K562 (cell line): ENCODE results near the gene RBPMS2.

Source experiments
- ATF7 ChIP-seq: fragments of 450-650 bp; IDR thresholded peaks from 2 replicates; pipeline ENCODE4 v1.7.1; 2014; ENCODE audit warnings: mild to moderate bottlenecking, moderate library complexity
- CC2D1A ChIP-seq: fragments of 450-650 bp; IDR thresholded peaks from 2 replicates; pipeline ENCODE4 v1.6.1; 2017; ENCODE audit warnings: mild to moderate bottlenecking
- CTCF ChIP-seq, 3 experiments: IDR thresholded peaks in 2 of 3; conservative IDR thresholded peaks in 1 of 3; 2 replicates each; pipeline ENCODE4 v1.5.1; 2011 to 2012; ENCODE audit warnings: low read length in 3 of 3, mild to moderate bottlenecking in 3 of 3, control low read depth in 2 of 3, improper control_type of control experiment in 1 of 3, inconsistent platforms in 1 of 3, low read depth in 1 of 3, mixed read lengths in 1 of 3, moderate library complexity in 1 of 3; ENCODE audit not compliant: insufficient read depth in 2 of 3
- GABPA ChIP-seq: fragments of 200-800 bp; sonication (Bioruptor generic); conservative IDR thresholded peaks from 2 replicates; pipeline ENCODE4 v1.6.1; 2016; ENCODE audit warnings: low read depth, missing genetic modification characterization, missing compliant biosample characterization
- HDAC6 ChIP-seq: IDR thresholded peaks from 2 replicates; pipeline ENCODE4 v1.6.1; 2012; ENCODE audit warnings: low read depth, mild to moderate bottlenecking, control low read depth, inconsistent platforms, low read length, moderate library complexity
- ID3 ChIP-seq, 2 experiments: fragments of 250-450 bp in 1 of 2; fragments of 450-650 bp in 1 of 2; sonication (Bioruptor Pico) in 1 of 2; IDR thresholded peaks; 2 replicates each; pipeline versions ENCODE4 v1.6.1 to v1.8.0; 2016 to 2021; ENCODE audit warnings: mild to moderate bottlenecking in 2 of 2, moderate library complexity in 2 of 2, missing compliant biosample characterization in 1 of 2, missing genetic modification characterization in 1 of 2
- KAT7 ChIP-seq: sonication (generic); formaldehyde crosslinking; IDR thresholded peaks from 2 replicates; pipeline ENCODE4 v1.8.0; 2022; ENCODE audit warnings: missing genetic modification reagents, mild to moderate bottlenecking, borderline replicate concordance
- MAX ChIP-seq: sonication (generic); formaldehyde crosslinking; IDR thresholded peaks from 2 replicates; pipeline ENCODE4 v1.9.0; 2022; ENCODE audit warnings: mild to moderate bottlenecking, missing genetic modification reagents
- NRF1 ChIP-seq, 2 experiments: fragments of 450-650 bp; IDR thresholded peaks in 1 of 2; conservative IDR thresholded peaks in 1 of 2; 2 replicates each; pipeline ENCODE4 v1.6.1; 2014; ENCODE audit warnings: mild to moderate bottlenecking in 2 of 2
- PATZ1 ChIP-seq: fragments of 250-450 bp; sonication (Bioruptor Pico); IDR thresholded peaks from 2 replicates; pipeline ENCODE4 v1.5.0; 2020; ENCODE audit warnings: mild to moderate bottlenecking, borderline replicate concordance
- RBM22 ChIP-seq: fragments of 200-400 bp; formaldehyde crosslinking; IDR thresholded peaks from 2 replicates; pipeline ENCODE4 v1.6.1; 2018; ENCODE audit warnings: low read length, low read depth; ENCODE audit not compliant: poor library complexity, severe bottlenecking

- TF ChIP-seq PATZ1 (CRISPR knock-in tag) (no peak), ID3 (CRISPR knock-in tag; IDR thresholded peaks at IDR 0.05) (no peak), ID3 (tag; IDR thresholded peaks at IDR 0.05) (no peak), KAT7 (CRISPR knock-in tag) (no peak), NRF1 (conservative IDR thresholded peaks at IDR 0.05 in 1 of 2, IDR thresholded peaks at IDR 0.05 in 1 of 2) (no peak), GABPA (tag) (no peak), HDAC6 (no peak), CC2D1A (no peak), MAX (CRISPR knock-in tag) (no peak), RBM22 (no peak), ATF7 (no peak), CTCF (IDR thresholded peaks at IDR 0.05 in 2 of 3, conservative IDR thresholded peaks at IDR 0.05 in 1 of 3; ENCODE audit: insufficient read depth in 2 of 3, low read depth in 1 of 3, low read length in 3 of 3) (no peak)
Measured at GRCh38 chr15:64693134-64693533, 82.3 kb downstream of the RBPMS2 start.
